ENCODE results near the gene ZFYVE26.
"Not testable (repeated sequence)": the region's sequence is repeated elsewhere in the genome, so short reads cannot be mapped to it uniquely, and the experiment has no call there.

Gene ZFYVE26

GRCh38 chr14:67835596-67835995, 19.2 kb upstream of the ZFYVE26 start:
- no peak overlapping the region for H3K4me3 ChIP-seq (ENCODE audit: low read length)
- H3K9ac ChIP-seq (ENCODE audit: low read length) = no peak overlapping the region
- H3K36me3 ChIP-seq (ENCODE audit: control insufficient read depth, insufficient read depth, low read length) = no peaks in the 10 kb centered on the region
- H3K27me3 ChIP-seq (ENCODE audit: control insufficient read depth, insufficient read depth, low read length) = no peaks in the 10 kb centered on the region
- no peaks in the 10 kb centered on the region for H3K9me3 ChIP-seq (ENCODE audit: control insufficient read depth, low read length)
- H3K4me1 ChIP-seq (ENCODE audit: control insufficient read depth, insufficient read depth, low read length) = no peaks in the 10 kb centered on the region

- Histone ChIP-seq H3K27me3 (ENCODE audit: control insufficient read depth, insufficient read depth, low read length) (no peaks in the 10 kb centered on the region), H3K4me3 (ENCODE audit: low read length) (no peak overlapping the region)
These were observed 17.0 kb upstream of the ZFYVE26 start for GRCh38 chr14:67833403-67833802.

GRCh38 chr14:67831113-67831512, 14.7 kb upstream of the ZFYVE26 start:
- Histone ChIP-seq H3K27me3 (ENCODE audit: control insufficient read depth, insufficient read depth, low read length) (no peaks in the 10 kb centered on the region), H3K9ac (ENCODE audit: low read length) (no peak overlapping the region), H3K9me3 (ENCODE audit: control insufficient read depth, low read length) (no peaks in the 10 kb centered on the region), H3K36me3 (ENCODE audit: control insufficient read depth, insufficient read depth, low read length) (no peaks in the 10 kb centered on the region), H3K4me3 (ENCODE audit: low read length) (no peak overlapping the region), H3K4me1 (ENCODE audit: control insufficient read depth, insufficient read depth, low read length) (no peaks in the 10 kb centered on the region)

More at GRCh38 chr14:67833403-67833802, 17.0 kb upstream of the ZFYVE26 start:
- no peaks in the 10 kb centered on the region for H3K36me3 ChIP-seq (ENCODE audit: control insufficient read depth, insufficient read depth, low read length)
- H3K9me3 ChIP-seq (ENCODE audit: control insufficient read depth, low read length) = no peaks in the 10 kb centered on the region
- H3K9ac ChIP-seq (ENCODE audit: low read length) = no peak overlapping the region
- no peaks in the 10 kb centered on the region for H3K4me1 ChIP-seq (ENCODE audit: control insufficient read depth, insufficient read depth, low read length)

- Histone ChIP-seq H3K36me3 (ENCODE audit: control insufficient read depth, insufficient read depth, low read length) (no peaks in the 10 kb centered on the region), H3K4me3 (ENCODE audit: low read length) (no peak overlapping the region), H3K9me3 (ENCODE audit: control insufficient read depth, low read length) (no peaks in the 10 kb centered on the region), H3K27me3 (ENCODE audit: control insufficient read depth, insufficient read depth, low read length) (no peaks in the 10 kb centered on the region), H3K9ac (ENCODE audit: low read length) (no peak overlapping the region), H3K4me1 (ENCODE audit: control insufficient read depth, insufficient read depth, low read length) (peaks cover 5% of the 10 kb centered on the region)
These were observed 4.7 kb upstream of the ZFYVE26 start for GRCh38 chr14:67821121-67821520.

GRCh38 chr14:67820428-67820971, 4.1 kb upstream of the ZFYVE26 start:
- Histone ChIP-seq H3K4me1 (ENCODE audit: control insufficient read depth, insufficient read depth, low read length) (peaks cover 9% of the 10 kb centered on the region), H3K27me3 (ENCODE audit: control insufficient read depth, insufficient read depth, low read length) (no peaks in the 10 kb centered on the region), H3K36me3 (ENCODE audit: control insufficient read depth, insufficient read depth, low read length) (no peaks in the 10 kb centered on the region), H3K9ac (ENCODE audit: low read length) (peak overlapping the region; percentile 73), H3K4me3 (ENCODE audit: low read length) (peak overlapping the region; percentile 87), H3K9me3 (ENCODE audit: control insufficient read depth, low read length) (no peaks in the 10 kb centered on the region)

GRCh38 chr14:67819563-67820421, 3.4 kb upstream of the ZFYVE26 start, which contains the start of gene RAD51B:
RAD51B (plus strand) TSS chr14:67819779.
- Histone ChIP-seq H3K9ac (ENCODE audit: low read length) (peak within 1 kb of the TSS; percentile 73), H3K4me1 (ENCODE audit: control insufficient read depth, insufficient read depth, low read length) (peaks cover 13% of the 10 kb centered on the region), H3K27me3 (ENCODE audit: control insufficient read depth, insufficient read depth, low read length) (no peaks in the 10 kb centered on the region)

GRCh38 chr14:67818476-67818875, 2.1 kb upstream of the ZFYVE26 start:
- H3K4me3 ChIP-seq (ENCODE audit: low read length); H3K27me3 ChIP-seq (ENCODE audit: control insufficient read depth, insufficient read depth, low read length); H3K9ac ChIP-seq (ENCODE audit: low read length); H3K9me3 ChIP-seq (ENCODE audit: control insufficient read depth, low read length); H3K36me3 ChIP-seq (ENCODE audit: control insufficient read depth, insufficient read depth, low read length): not testable (repeated sequence)
- H3K4me1 ChIP-seq (ENCODE audit: control insufficient read depth, insufficient read depth, low read length) = peaks cover 13% of the 10 kb centered on the region

More at GRCh38 chr14:67819563-67820421, 3.4 kb upstream of the ZFYVE26 start, which contains the start of gene RAD51B:
- Histone ChIP-seq H3K36me3 (ENCODE audit: control insufficient read depth, insufficient read depth, low read length) (no peaks in the 10 kb centered on the region), H3K4me3 (ENCODE audit: low read length) (peak within 1 kb of the TSS; percentile 87), H3K9me3 (ENCODE audit: control insufficient read depth, low read length) (no peaks in the 10 kb centered on the region)

GRCh38 chr14:67817750-67818438, 1.5 kb upstream of the ZFYVE26 start:
- H3K27me3 ChIP-seq (ENCODE audit: control insufficient read depth, insufficient read depth, low read length) = no peaks in the 10 kb centered on the region
- no peaks in the 10 kb centered on the region for H3K36me3 ChIP-seq (ENCODE audit: control insufficient read depth, insufficient read depth, low read length)
- H3K9me3 ChIP-seq (ENCODE audit: control insufficient read depth, low read length) = no peaks in the 10 kb centered on the region
- no peak overlapping the region for H3K4me3 ChIP-seq (ENCODE audit: low read length)
- H3K4me1 ChIP-seq (ENCODE audit: control insufficient read depth, insufficient read depth, low read length) = peaks cover 13% of the 10 kb centered on the region
- H3K9ac ChIP-seq (ENCODE audit: low read length) = no peak overlapping the region

GRCh38 chr14:67815573-67816225, 691 bp downstream of the ZFYVE26 start:
- no peaks in the 10 kb centered on the region for H3K27me3 ChIP-seq (ENCODE audit: control insufficient read depth, insufficient read depth, low read length)
- peak overlapping the region; percentile 92 for H3K9ac ChIP-seq (ENCODE audit: low read length)
- H3K4me1 ChIP-seq (ENCODE audit: control insufficient read depth, insufficient read depth, low read length) = peaks cover 8% of the 10 kb centered on the region
- H3K9me3 ChIP-seq (ENCODE audit: control insufficient read depth, low read length) = no peaks in the 10 kb centered on the region
- peak overlapping the region; percentile 83 for H3K4me3 ChIP-seq (ENCODE audit: low read length)
- no peaks in the 10 kb centered on the region for H3K36me3 ChIP-seq (ENCODE audit: control insufficient read depth, insufficient read depth, low read length)

- H3K9me3 ChIP-seq (ENCODE audit: control insufficient read depth, low read length) = no peaks in the 10 kb centered on the region
- H3K4me1 ChIP-seq (ENCODE audit: control insufficient read depth, insufficient read depth, low read length) = peaks cover 8% of the 10 kb centered on the region
- no peak overlapping the region for H3K4me3 ChIP-seq (ENCODE audit: low read length)
- no peak overlapping the region for H3K9ac ChIP-seq (ENCODE audit: low read length)
- H3K36me3 ChIP-seq (ENCODE audit: control insufficient read depth, insufficient read depth, low read length) = no peaks in the 10 kb centered on the region
- no peaks in the 10 kb centered on the region for H3K27me3 ChIP-seq (ENCODE audit: control insufficient read depth, insufficient read depth, low read length)
These were observed 1.6 kb downstream of the ZFYVE26 start for GRCh38 chr14:67814821-67815220.

- no peaks in the 10 kb centered on the region for H3K9me3 ChIP-seq (ENCODE audit: control insufficient read depth, low read length)
- peaks cover 4% of the 10 kb centered on the region for H3K36me3 ChIP-seq (ENCODE audit: control insufficient read depth, insufficient read depth, low read length)
- no peaks in the 10 kb centered on the region for H3K27me3 ChIP-seq (ENCODE audit: control insufficient read depth, insufficient read depth, low read length)
- no peaks in the 10 kb centered on the region for H3K4me1 ChIP-seq (ENCODE audit: control insufficient read depth, insufficient read depth, low read length)
- no peak overlapping the region for H3K4me3 ChIP-seq (ENCODE audit: low read length)
- H3K9ac ChIP-seq (ENCODE audit: low read length) = no peak overlapping the region
These were observed 10.1 kb downstream of the ZFYVE26 start for GRCh38 chr14:67806246-67806645.
